Measurements from ENCODE around the gene FGD6.

FGD6 gene

DNA sequence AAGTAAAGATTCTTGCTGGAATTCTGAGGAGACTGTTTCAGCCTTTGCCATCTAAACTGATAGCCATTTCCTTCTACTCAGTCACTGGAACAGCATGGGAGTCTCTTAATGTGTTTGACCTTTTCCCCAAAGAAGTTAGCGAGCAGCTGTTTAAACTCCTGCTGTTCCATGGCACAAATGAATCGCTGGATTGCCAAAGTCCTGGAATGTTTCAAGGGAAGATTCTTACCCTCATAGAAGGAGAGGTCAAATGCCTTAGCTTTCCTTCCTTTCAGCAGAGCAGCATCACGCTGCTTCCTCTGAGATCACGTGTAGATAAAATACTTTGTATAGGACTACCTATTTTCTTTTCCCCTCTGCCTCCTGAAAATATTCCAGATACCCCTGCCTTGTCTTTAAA is 133.3 kb downstream of the FGD6 start:
- peak; percentile 5 for DNase-seq (ENCODE audit: low spot score)

DNA sequence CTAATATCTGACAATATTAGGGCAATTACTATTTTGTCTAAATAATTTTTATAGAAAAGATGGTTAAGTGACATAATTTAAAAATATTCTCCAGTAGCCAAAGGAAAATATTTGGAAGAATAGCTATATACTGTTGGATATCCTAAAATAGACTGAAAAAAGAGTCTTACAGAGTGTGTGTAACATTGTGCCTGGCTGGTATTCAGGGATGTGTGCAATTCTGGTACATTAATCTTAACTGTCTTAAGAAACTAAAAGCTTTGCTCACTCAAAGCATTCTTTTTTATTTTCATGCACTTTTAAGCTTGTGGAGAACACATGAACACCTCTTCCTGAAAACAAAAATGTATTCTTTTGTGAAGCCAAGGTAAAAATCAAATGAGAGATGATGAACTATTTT is 133.8 kb downstream of the FGD6 start:
- DNase-seq (ENCODE audit: low spot score) = no peak

GRCh38 chr12:95077341-95077740 is 139.9 kb downstream of the FGD6 start:
- no peak for DNase-seq (ENCODE audit: low spot score)

GRCh38 chr12:95074766-95075165 is 142.5 kb downstream of the FGD6 start:
- DNase-seq (ENCODE audit: low spot score) = peak; percentile 6

DNA sequence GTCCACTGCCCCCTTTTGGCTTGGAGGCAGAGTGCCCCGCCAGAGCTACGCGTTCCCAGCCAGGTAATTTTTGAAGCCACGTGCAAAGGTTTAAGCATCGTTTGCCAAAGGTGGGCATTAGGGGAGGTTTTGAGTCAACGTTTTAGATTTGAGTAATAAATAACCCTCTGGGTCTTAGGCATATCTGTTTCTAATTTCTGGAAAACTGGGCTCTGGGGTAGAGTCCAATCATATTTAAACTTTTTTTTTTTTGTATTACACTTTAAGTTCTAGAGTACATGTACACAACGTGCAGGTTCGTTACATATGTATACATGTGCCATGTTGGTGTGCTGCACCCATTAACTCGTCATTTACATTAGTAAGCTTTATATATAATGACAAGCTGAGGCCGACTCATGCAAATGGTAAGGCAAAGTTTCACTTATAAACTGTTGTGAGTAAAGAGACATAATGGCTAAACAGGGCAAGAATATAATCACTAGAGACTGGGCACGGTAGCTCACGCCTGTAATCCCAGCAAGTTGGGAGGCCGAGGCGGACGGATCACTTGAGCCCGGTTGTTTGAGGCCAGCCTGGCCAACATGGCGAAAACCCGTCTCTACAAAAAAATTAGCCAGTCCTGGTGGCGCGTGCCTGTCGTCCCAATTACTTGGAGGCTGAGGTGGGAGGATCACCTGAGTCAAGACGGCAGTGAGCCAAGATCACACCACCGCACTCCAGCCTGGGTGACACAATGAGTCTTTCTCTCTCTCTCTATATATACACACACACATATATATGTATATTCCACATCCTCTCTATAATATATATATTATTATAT is 143.4 kb downstream of the FGD6 start:
- DNase-seq (ENCODE audit: low spot score) = no peak

- DNase-seq (ENCODE audit: low spot score) = peak; percentile 93
Measured at GRCh38 chr12:95072900-95073697, 144.2 kb downstream of the FGD6 start, which contains the start of gene NR2C1. NR2C1 (minus strand) TSS chr12:95073618; CDS start chr12:95067384, 6,234 bp downstream.

DNA sequence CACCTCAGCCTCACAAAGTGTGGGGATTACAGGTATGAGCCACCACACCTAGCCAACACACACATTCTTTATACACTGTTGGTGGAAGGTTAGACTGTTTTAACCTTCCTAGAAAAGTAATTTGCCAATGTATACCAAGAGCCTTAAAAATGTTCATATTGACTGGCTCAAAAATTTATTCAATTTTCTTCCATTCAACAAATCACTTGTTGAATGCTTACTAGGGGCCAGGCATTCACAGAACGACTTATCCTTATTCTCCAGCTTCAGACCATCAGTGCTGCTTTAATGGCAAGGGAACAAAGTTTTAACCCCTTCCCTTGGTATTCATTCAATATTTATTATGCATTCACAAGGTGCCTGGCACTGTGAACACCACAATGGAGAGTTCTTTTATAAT is 146.9 kb downstream of the FGD6 start:
- DNase-seq (ENCODE audit: low spot score) = no peak

GRCh38 chr12:95066091-95066855 is 151.0 kb downstream of the FGD6 start:
- DNase-seq (ENCODE audit: low spot score) = no peak

- no peak for DNase-seq (ENCODE audit: low spot score)
Measured at GRCh38 chr12:95060951-95061350, 156.3 kb downstream of the FGD6 start.

- no peak for DNase-seq (ENCODE audit: low spot score)
Measured at GRCh38 chr12:95059984-95060383, 157.3 kb downstream of the FGD6 start.

GRCh38 chr12:95057424-95057823 is 159.8 kb downstream of the FGD6 start:
- no peak for DNase-seq (ENCODE audit: low spot score)

GRCh38 chr12:95055057-95055456 is 162.2 kb downstream of the FGD6 start:
- DNase-seq (ENCODE audit: low spot score) = no peak

DNA sequence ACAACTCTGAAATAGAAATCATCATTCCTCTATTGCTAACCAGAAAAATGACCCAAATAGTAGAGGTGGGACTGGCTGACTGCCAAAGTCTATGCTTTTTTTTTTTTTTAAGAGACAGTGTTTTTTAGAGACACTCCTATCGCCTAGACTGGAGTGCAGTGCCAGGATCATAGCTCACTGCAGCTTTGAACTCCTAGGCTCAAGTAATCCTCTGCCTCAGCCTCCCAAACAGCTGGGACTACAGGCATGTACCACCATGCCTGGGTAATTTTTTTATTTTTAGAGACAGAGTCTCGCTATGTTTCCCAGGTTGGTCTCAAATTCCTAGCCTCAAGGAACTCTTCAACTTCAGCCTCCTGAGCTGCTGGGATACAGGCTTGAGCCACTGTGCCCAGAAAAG is 163.1 kb downstream of the FGD6 start:
- no peak for DNase-seq (ENCODE audit: low spot score)

GRCh38 chr12:95051241-95051640 is 166.0 kb downstream of the FGD6 start:
- no peak for DNase-seq (ENCODE audit: low spot score)

DNA sequence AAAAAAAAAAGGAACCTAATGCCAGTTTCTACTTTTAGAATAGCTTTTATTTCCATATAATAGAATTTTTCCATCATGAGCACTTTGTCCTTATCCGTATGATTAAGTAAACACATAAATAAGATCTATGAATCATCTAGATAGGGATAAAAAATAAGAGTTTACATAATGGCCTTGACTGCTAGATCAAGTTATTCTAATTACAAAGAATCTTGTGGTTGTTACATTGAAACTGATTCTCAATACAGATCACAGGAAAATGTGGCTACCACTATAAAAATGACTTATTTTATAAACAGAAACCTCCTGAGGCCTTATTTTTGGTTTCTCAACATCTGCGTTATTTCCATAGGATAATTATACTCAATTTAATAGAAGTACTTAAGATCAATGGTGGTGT is 179.4 kb downstream of the FGD6 start:
- no peak for DNase-seq (ENCODE audit: low spot score)

GRCh38 chr12:95034750-95035149 is 182.5 kb downstream of the FGD6 start:
- no peak for DNase-seq (ENCODE audit: low spot score)
